Activated T-cell treated with anti-CD3 and anti-CD28 coated beads, Interleukin-2, amount 50 U/mL, for 72 hours (primary cell): ENCODE data around the gene CFAP74. TPM values are rescaled to one million over a fixed set of nuclear protein-coding genes. Genes with fewer than 3 reads are reported as not detected.

ENCODE experiments used
- ATAC-seq, 2 donors: fragments of 150-1000 bp; cut with Tn5 transposase; replicated peaks in 1 of 2; 2 replicates each; pipeline ENCODE4 v1.10.0; 2021; ENCODE audit warnings: moderate library complexity in 2 of 2, mild to moderate bottlenecking in 1 of 2
- DNase-seq, 2 donors: peaks; one replicate each; pipeline ENCODE4 v3.0.0; 2021 to 2022; ENCODE audit warnings: mixed read lengths in 1 of 2
- H3K27ac Mint-ChIP-seq: one replicate; pipeline ENCODE4 v1.8.0; 2022; ENCODE audit warnings: mild to moderate bottlenecking, moderate library complexity, mixed read lengths
- H3K27me3 Mint-ChIP-seq: one replicate; pipeline ENCODE4 v1.8.0; 2022; ENCODE audit warnings: low read depth, mixed read lengths
- H3K36me3 Mint-ChIP-seq, 2 donors: one replicate each; pipeline ENCODE4 v1.8.0; 2022; ENCODE audit warnings: mixed read lengths in 2 of 2, mild to moderate bottlenecking in 1 of 2; ENCODE audit not compliant: insufficient read depth in 2 of 2
- H3K4me1 Mint-ChIP-seq: one replicate; pipeline ENCODE4 v1.8.0; 2022; ENCODE audit warnings: low read depth, mixed read lengths
- H3K4me3 Mint-ChIP-seq, 2 donors: one replicate each; pipeline ENCODE4 v1.8.0; 2022; ENCODE audit warnings: mild to moderate bottlenecking in 2 of 2, mixed read lengths in 2 of 2, moderate library complexity in 2 of 2
- H3K9me3 Mint-ChIP-seq, 2 donors: one replicate each; pipeline ENCODE4 v1.8.0; 2022; ENCODE audit warnings: mixed read lengths in 2 of 2
- total RNA-seq, 2 donors: library from RNA; stranded (reverse); gene quantifications; one replicate each; pipeline ENCODE4 v1.2.3, GENCODE V29; 2022

The CFAP74 gene
- total RNA-seq, 2 donors from 2014 or later: not detected

GRCh38 chr1:2001773-2002411, 1.7 kb downstream of the CFAP74 start:
- Mint-ChIP-seq H3K27ac (no peak overlapping the region), H3K4me1 (no peaks in the 10 kb centered on the region), H3K9me3 (no peaks in the 10 kb centered on the region), H3K36me3 (no peaks in the 10 kb centered on the region), H3K4me3 (no peak overlapping the region), H3K27me3 (peaks cover 42% of the 10 kb centered on the region)
- ATAC-seq: no peak
- no peak for DNase-seq

GRCh38 chr1:2000850-2001249, 2.7 kb downstream of the CFAP74 start:
- H3K27me3 Mint-ChIP-seq: peaks cover 42% of the 10 kb centered on the region
- H3K36me3 Mint-ChIP-seq: no peaks in the 10 kb centered on the region
- H3K4me3 Mint-ChIP-seq: no peak overlapping the region
- DNase-seq (no peak), ATAC-seq (no peak)
- peaks cover 8% of the 10 kb centered on the region for H3K4me1 Mint-ChIP-seq
- H3K9me3 Mint-ChIP-seq: no peaks in the 10 kb centered on the region
- no peak overlapping the region for H3K27ac Mint-ChIP-seq

- H3K9me3 Mint-ChIP-seq: no peaks in the 10 kb centered on the region
- H3K27me3 Mint-ChIP-seq: peaks cover 39% of the 10 kb centered on the region
- H3K4me1 Mint-ChIP-seq: peaks cover 8% of the 10 kb centered on the region
- H3K4me3 Mint-ChIP-seq: no peak overlapping the region
- DNase-seq: no peak
- H3K27ac Mint-ChIP-seq: no peak overlapping the region
- no peak for ATAC-seq
- H3K36me3 Mint-ChIP-seq: no peaks in the 10 kb centered on the region
Observed at GRCh38 chr1:2000432-2000831, 3.2 kb downstream of the CFAP74 start.

- H3K36me3 Mint-ChIP-seq: no peaks in the 10 kb centered on the region
- ATAC-seq: no peak
- no peak for DNase-seq
- peaks cover 8% of the 10 kb centered on the region for H3K4me1 Mint-ChIP-seq
- H3K27me3 Mint-ChIP-seq: peaks cover 18% of the 10 kb centered on the region
- H3K27ac Mint-ChIP-seq: no peak overlapping the region
- H3K9me3 Mint-ChIP-seq: no peaks in the 10 kb centered on the region
- H3K4me3 Mint-ChIP-seq: no peak overlapping the region
Observed at GRCh38 chr1:1997576-1997975, 6.0 kb downstream of the CFAP74 start.

- peaks cover 10% of the 10 kb centered on the region for H3K27me3 Mint-ChIP-seq
- ATAC-seq: no peak
- peak overlapping the region; percentile 9 for H3K27ac Mint-ChIP-seq
- no peaks in the 10 kb centered on the region for H3K36me3 Mint-ChIP-seq
- peaks cover 8% of the 10 kb centered on the region for H3K4me1 Mint-ChIP-seq
- peak in 1 of 2 donors; percentile 4 for DNase-seq
- H3K9me3 Mint-ChIP-seq: no peaks in the 10 kb centered on the region
- peak overlapping the region in 1 of 2 donors; percentile 34 for H3K4me3 Mint-ChIP-seq
Observed at GRCh38 chr1:1996207-1996651, 7.4 kb downstream of the CFAP74 start.

- DNase-seq (no peak), ATAC-seq (no peak)
- no peaks in the 10 kb centered on the region for H3K36me3 Mint-ChIP-seq
- no peaks in the 10 kb centered on the region for H3K9me3 Mint-ChIP-seq
- H3K4me3 Mint-ChIP-seq: no peak overlapping the region
- H3K27ac Mint-ChIP-seq: no peak overlapping the region
- peaks cover 5% of the 10 kb centered on the region for H3K27me3 Mint-ChIP-seq
- peaks cover 8% of the 10 kb centered on the region for H3K4me1 Mint-ChIP-seq
Observed at GRCh38 chr1:1994536-1994935, 9.1 kb downstream of the CFAP74 start.

- H3K9me3 Mint-ChIP-seq: no peaks in the 10 kb centered on the region
- no peak overlapping the region for H3K4me3 Mint-ChIP-seq
- no peak for DNase-seq
- H3K36me3 Mint-ChIP-seq: no peaks in the 10 kb centered on the region
- no peak overlapping the region for H3K27ac Mint-ChIP-seq
- no peaks in the 10 kb centered on the region for H3K27me3 Mint-ChIP-seq
- ATAC-seq: no peak
- no peaks in the 10 kb centered on the region for H3K4me1 Mint-ChIP-seq
Observed at GRCh38 chr1:1990222-1990621, 13.4 kb downstream of the CFAP74 start.

GRCh38 chr1:1989789-1990188, 13.8 kb downstream of the CFAP74 start:
- ATAC-seq (no peak), DNase-seq (no peak)
- Mint-ChIP-seq H3K27me3 (no peaks in the 10 kb centered on the region), H3K4me1 (no peaks in the 10 kb centered on the region), H3K36me3 (no peaks in the 10 kb centered on the region), H3K9me3 (no peaks in the 10 kb centered on the region), H3K4me3 (no peak overlapping the region), H3K27ac (no peak overlapping the region)

- ATAC-seq (no peak), DNase-seq (no peak)
- H3K27me3 Mint-ChIP-seq: no peaks in the 10 kb centered on the region
Observed at GRCh38 chr1:1989102-1989542, 14.5 kb downstream of the CFAP74 start.

GRCh38 chr1:1988061-1988945, 15.3 kb downstream of the CFAP74 start:
- DNase-seq (no peak), ATAC-seq (no peak)
- H3K36me3 Mint-ChIP-seq: no peaks in the 10 kb centered on the region
- no peak overlapping the region for H3K4me3 Mint-ChIP-seq
- H3K27me3 Mint-ChIP-seq: no peaks in the 10 kb centered on the region
- H3K4me1 Mint-ChIP-seq: no peaks in the 10 kb centered on the region
- H3K27ac Mint-ChIP-seq: no peak overlapping the region
- H3K9me3 Mint-ChIP-seq: no peaks in the 10 kb centered on the region

More at GRCh38 chr1:1989102-1989542, 14.5 kb downstream of the CFAP74 start:
- H3K27ac Mint-ChIP-seq: no peak overlapping the region
- H3K4me1 Mint-ChIP-seq: no peaks in the 10 kb centered on the region
- no peaks in the 10 kb centered on the region for H3K36me3 Mint-ChIP-seq
- H3K9me3 Mint-ChIP-seq: no peaks in the 10 kb centered on the region
- no peak overlapping the region for H3K4me3 Mint-ChIP-seq

- DNase-seq (no peak), ATAC-seq (no peak)
- H3K9me3 Mint-ChIP-seq: no peaks in the 10 kb centered on the region
- no peaks in the 10 kb centered on the region for H3K27me3 Mint-ChIP-seq
- H3K27ac Mint-ChIP-seq: no peak overlapping the region
- H3K4me1 Mint-ChIP-seq: no peaks in the 10 kb centered on the region
- no peaks in the 10 kb centered on the region for H3K36me3 Mint-ChIP-seq
- H3K4me3 Mint-ChIP-seq: no peak overlapping the region
Observed at GRCh38 chr1:1987142-1987510, 16.5 kb downstream of the CFAP74 start.

- no peak overlapping the region for H3K27ac Mint-ChIP-seq
- ATAC-seq (no peak), DNase-seq (no peak)
- H3K36me3 Mint-ChIP-seq: no peaks in the 10 kb centered on the region
- H3K27me3 Mint-ChIP-seq: no peaks in the 10 kb centered on the region
- no peaks in the 10 kb centered on the region for H3K9me3 Mint-ChIP-seq
- no peak overlapping the region for H3K4me3 Mint-ChIP-seq
- no peaks in the 10 kb centered on the region for H3K4me1 Mint-ChIP-seq
Observed at GRCh38 chr1:1986451-1987141, 17.0 kb downstream of the CFAP74 start.

- Mint-ChIP-seq H3K4me1 (no peaks in the 10 kb centered on the region), H3K27me3 (no peaks in the 10 kb centered on the region), H3K9me3 (no peaks in the 10 kb centered on the region), H3K4me3 (no peak overlapping the region), H3K27ac (no peak overlapping the region), H3K36me3 (no peaks in the 10 kb centered on the region)
- no peak for ATAC-seq
- DNase-seq: no peak
Observed at GRCh38 chr1:1985375-1986050, 18.1 kb downstream of the CFAP74 start.
